ENCODE data around the gene SND1.

DNA sequence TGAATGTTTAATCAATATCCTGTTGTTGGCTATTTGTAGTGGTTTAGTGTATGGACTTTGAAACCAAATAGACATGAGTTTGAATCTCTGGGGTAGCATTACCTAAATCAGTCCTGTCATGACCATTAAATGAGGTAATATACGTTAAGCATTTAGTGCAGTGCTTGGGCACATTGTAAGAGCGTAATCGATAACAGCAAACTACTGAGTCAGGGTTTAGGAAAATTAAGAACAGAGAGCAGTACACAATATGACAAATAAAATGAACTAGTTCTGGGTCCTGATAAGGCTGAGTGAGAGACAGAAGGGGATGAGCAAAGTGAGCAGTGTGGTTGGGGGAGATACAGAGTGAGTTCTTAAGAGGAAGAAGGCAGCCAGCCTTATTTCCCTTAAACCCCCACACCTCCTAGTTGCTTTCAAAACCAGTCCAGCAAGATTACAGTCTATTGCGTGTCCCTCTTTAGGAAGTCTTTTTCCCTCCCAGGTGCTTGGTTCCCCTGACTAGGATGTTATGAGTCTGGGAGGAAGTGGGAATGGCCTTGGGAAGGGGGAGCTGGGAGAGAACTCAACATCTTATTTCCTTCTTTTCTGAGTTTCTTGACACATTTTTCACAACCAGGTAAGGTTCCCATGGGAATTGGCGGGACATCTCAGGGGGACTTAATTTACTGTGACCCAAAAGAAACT lies 171.0 kb downstream of the SND1 start:
- TF ChIP-seq CTCF (IDR thresholded peaks at IDR 0.05) (no peak), POLR2A (IDR thresholded peaks at IDR 0.05) (no peak)

Data from body of pancreas (tissue), 4 donors.